GM23338 (cell line): ENCODE measurements around the gene ZNF580. TPM values are rescaled to one million over a fixed set of nuclear protein-coding genes. Genes with fewer than 3 reads are reported as not detected.

Experiments used
- ATAC-seq: fragments of 200-7000 bp; cut with Tn5 transposase; 3 replicates; pipeline ENCODE4 v1.9.1; 2020
- DNase-seq: peaks from one replicate; pipeline ENCODE4 v3.0.0-alpha.2; 2015; ENCODE audit warnings: low spot score
- H2AFZ ChIP-seq: fragments of 200-600 bp; sonication (generic); 2 replicates; pipeline ENCODE4 v1.8.0; 2016; ENCODE audit warnings: antibody characterized with exemption, mild to moderate bottlenecking, moderate library complexity
- H3F3A ChIP-seq: fragments of 200-600 bp; sonication (generic); replicated peaks from 2 replicates; pipeline ENCODE4 v1.8.0; 2017; ENCODE audit warnings: antibody characterized with exemption, mixed run types, low read depth
- H3K27ac ChIP-seq: fragments of 200-600 bp; sonication (generic); 2 replicates; pipeline ENCODE4 v1.6.1; 2016; ENCODE audit warnings: low read depth
- H3K27me3 ChIP-seq: fragments of 200-600 bp; sonication (generic); 2 replicates; pipeline ENCODE4 v1.8.0; 2016; ENCODE audit warnings: mild to moderate bottlenecking, mixed run types, moderate library complexity; ENCODE audit not compliant: insufficient read depth
- H3K36me3 ChIP-seq: fragments of 200-600 bp; sonication (generic); 2 replicates; pipeline ENCODE4 v1.8.0; 2016; ENCODE audit warnings: mild to moderate bottlenecking; ENCODE audit not compliant: insufficient read depth
- H3K4me1 ChIP-seq: fragments of 200-600 bp; sonication (generic); 2 replicates; pipeline ENCODE4 v1.8.0; 2016; ENCODE audit warnings: mild to moderate bottlenecking, moderate library complexity; ENCODE audit not compliant: insufficient read depth
- H3K4me2 ChIP-seq: fragments of 200-600 bp; sonication (generic); 2 replicates; pipeline ENCODE4 v1.7.1; 2017; ENCODE audit warnings: mixed run types
- H3K4me3 ChIP-seq: fragments of 200-600 bp; sonication (generic); 2 replicates; pipeline ENCODE4 v1.6.1; 2016; ENCODE audit warnings: mixed run types
- H3K79me2 ChIP-seq: fragments of 200-600 bp; sonication (generic); replicated peaks from 2 replicates; pipeline ENCODE4 v1.8.0; 2017; ENCODE audit warnings: mild to moderate bottlenecking; ENCODE audit not compliant: insufficient read depth
- H3K9me2 ChIP-seq: fragments of 200-600 bp; sonication (generic); 2 replicates; pipeline ENCODE4 v1.8.0; 2017; ENCODE audit not compliant: insufficient read depth
- H4K20me1 ChIP-seq: fragments of 200-600 bp; sonication (generic); replicated peaks from 2 replicates; pipeline ENCODE4 v1.8.0; 2017; ENCODE audit warnings: mild to moderate bottlenecking; ENCODE audit not compliant: insufficient read depth
- H3K27ac Mint-ChIP-seq: 2 replicates; pipeline ENCODE4 v1.8.0; 2020; ENCODE audit warnings: inconsistent platforms, mild to moderate bottlenecking, moderate library complexity, mixed read lengths
- H3K27me3 Mint-ChIP-seq: 3 replicates; pipeline ENCODE4 v1.8.0; 2022; ENCODE audit warnings: low read depth, mild to moderate bottlenecking, moderate library complexity, mixed read lengths, inconsistent platforms; ENCODE audit not compliant: insufficient read depth, poor library complexity
- H3K36me3 Mint-ChIP-seq: 3 replicates; pipeline ENCODE4 v1.8.0; 2021; ENCODE audit warnings: low read depth, mild to moderate bottlenecking, inconsistent platforms, moderate library complexity, mixed read lengths
- H3K4me1 Mint-ChIP-seq: 3 replicates; pipeline ENCODE4 v1.8.0; 2020; ENCODE audit warnings: mild to moderate bottlenecking, inconsistent platforms, mixed read lengths
- H3K4me3 Mint-ChIP-seq: 3 replicates; pipeline ENCODE4 v1.8.0; 2021; ENCODE audit warnings: moderate library complexity, mild to moderate bottlenecking, inconsistent platforms, mixed read lengths
- H3K9me3 Mint-ChIP-seq: 3 replicates; pipeline ENCODE4 v1.8.0; 2020; ENCODE audit warnings: moderate library complexity, mild to moderate bottlenecking, inconsistent platforms, mixed read lengths
- CREB1 ChIP-seq: fragments of 250-450 bp; sonication (Bioruptor Pico); IDR thresholded peaks from 2 replicates; pipeline ENCODE4 v1.5.0; 2020; ENCODE audit warnings: low read depth, mild to moderate bottlenecking, moderate library complexity
- CTCF ChIP-seq, 2 experiments: fragments of 200-600 bp in 1 of 2; sonication (generic) in 1 of 2; conservative IDR thresholded peaks; 2 replicates each; pipeline versions ENCODE4 v1.5.1 to v1.6.1; 2016 to 2017; ENCODE audit warnings: antibody characterized with exemption in 2 of 2, low read depth in 2 of 2, mild to moderate bottlenecking in 2 of 2, moderate library complexity in 1 of 2
- ETS1 ChIP-seq: IDR thresholded peaks from 2 replicates; pipeline ENCODE4 v1.6.1; 2016; ENCODE audit warnings: antibody characterized with exemption
- EZH2 ChIP-seq: fragments of 200-600 bp; sonication (generic); IDR thresholded peaks from one replicate; pipeline ENCODE4 v1.8.0; 2017; ENCODE audit warnings: antibody characterized with exemption, mild to moderate bottlenecking, low read depth; ENCODE audit not compliant: unreplicated experiment
- JUNB ChIP-seq: IDR thresholded peaks from one replicate; pipeline ENCODE4 v1.6.1; 2016; ENCODE audit warnings: antibody characterized with exemption; ENCODE audit not compliant: unreplicated experiment
- NANOG ChIP-seq: IDR thresholded peaks from 2 replicates; pipeline ENCODE4 v1.6.1; 2016; ENCODE audit warnings: antibody characterized with exemption, borderline replicate concordance
- POLR2AphosphoS5 ChIP-seq: IDR thresholded peaks from 2 replicates; pipeline ENCODE4 v1.6.1; 2016; ENCODE audit warnings: antibody characterized with exemption, low read depth
- REST ChIP-seq: IDR thresholded peaks from one replicate; pipeline ENCODE4 v1.6.1; 2018; ENCODE audit warnings: antibody characterized with exemption; ENCODE audit not compliant: unreplicated experiment
- STAT1 ChIP-seq: IDR thresholded peaks from one replicate; pipeline ENCODE4 v1.6.1; 2016; ENCODE audit warnings: antibody characterized with exemption; ENCODE audit not compliant: unreplicated experiment
- ZNF114 ChIP-seq: fragments of 250-450 bp; sonication (Bioruptor Pico); IDR thresholded peaks from 2 replicates; pipeline ENCODE4 v1.5.0; 2020; ENCODE audit warnings: mild to moderate bottlenecking, moderate library complexity
- ZNF331 ChIP-seq: fragments of 250-450 bp; sonication (Bioruptor Pico); IDR thresholded peaks from 2 replicates; pipeline ENCODE4 v1.5.0; 2020; ENCODE audit warnings: low read depth, mild to moderate bottlenecking, moderate library complexity
- polyA plus RNA-seq: library from polyadenylated mRNA; unstranded; fragments of >200 nt; fragmentation: Nextera tagmentation; extraction: Ambion mirVana; gene quantifications from 2 replicates; pipeline ENCODE4 v1.2.1, GENCODE V29; 2016
- total RNA-seq: library from RNA; depleted of rRNA; stranded (reverse); fragments of >200 nt; shearing (Covaris generic); gene quantifications from 2 replicates; pipeline ENCODE4 v1.2.3, GENCODE V29; 2014

Gene ZNF580
- total and polyA plus RNA-seq, 2 experiments from 2014 or later = 18.7 to 23.6 TPM

- TF ChIP-seq CREB1 (CRISPR knock-in tag) (no peak), POLR2AphosphoS5 (peak; percentile 84)
- ATAC-seq (peak; percentile 95), DNase-seq (peak; percentile 96)
- Histone ChIP-seq H3K4me1 (no peaks in the 10 kb centered on the region; the same call in 1 of the 2 replicates), H3K79me2 (peaks cover 9% of the 10 kb centered on the region), H3K27ac (peak within 1 kb of the TSS; percentile 97), H3K36me3 (no peaks in the 10 kb centered on the region), H3K4me3 (peak within 1 kb of the TSS; percentile 69), H3F3A (peaks cover 12% of the 10 kb centered on the region), H4K20me1 (peaks cover 5% of the 10 kb centered on the region), H3K9me2 (no peaks in the 10 kb centered on the region), H3K4me2 (peak within 1 kb of the TSS; percentile 68), H2AFZ (peak within 1 kb of the TSS; percentile 97; the same call in 1 of the 2 replicates), H3K27me3 (0 out of 2 replicates have a peak, but pooled peaks cover 5% of the 10 kb centered on the region)
- Mint-ChIP-seq H3K27ac (peak within 1 kb of the TSS; percentile 98), H3K4me1 (peaks cover 13% of the 10 kb centered on the region; the same call in 2 of the 3 replicates), H3K9me3 (no peaks in the 10 kb centered on the region; the same call in 2 of the 3 replicates), H3K36me3 (peaks cover 30% of the 10 kb centered on the region), H3K27me3 (peaks cover 20% of the 10 kb centered on the region), H3K4me3 (peak within 1 kb of the TSS; percentile 79)
Observed at GRCh38 chr19:55624109-55625003, 16.4 kb upstream of the ZNF580 start, which contains the start of gene ZNF784. Gene ZNF784 (minus strand): TSS chr19:55624566. CDS start chr19:55624561, 5 bp downstream.

- H3K27ac ChIP-seq = peak overlapping the region; percentile 84; the same call in 1 of the 2 replicates
- TF ChIP-seq ZNF114 (CRISPR knock-in tag) = no peak
- no peak for TF ChIP-seq STAT1
- no peak for TF ChIP-seq NANOG
- TF ChIP-seq POLR2AphosphoS5 = no peak
- no peak for TF ChIP-seq JUNB
- no peak for TF ChIP-seq ETS1
- TF ChIP-seq CREB1 (CRISPR knock-in tag) = no peak
- TF ChIP-seq ZNF331 (CRISPR knock-in tag) = no peak
- TF ChIP-seq CTCF (conservative IDR thresholded peaks at IDR 0.05; ENCODE audit: low read depth in 2 of 2) = no peak
- TF ChIP-seq EZH2 = no peak
- TF ChIP-seq REST = no peak
Observed at GRCh38 chr19:55625004-55625326, 15.8 kb upstream of the ZNF580 start.

More at GRCh38 chr19:55625004-55625326, 15.8 kb upstream of the ZNF580 start:
- Histone ChIP-seq H3K27me3 (0 out of 2 replicates have a peak, but pooled peaks cover 5% of the 10 kb centered on the region), H3K36me3 (no peaks in the 10 kb centered on the region), H3K4me3 (peak overlapping the region; percentile 69), H3K4me2 (peak overlapping the region; percentile 68), H3K4me1 (no peaks in the 10 kb centered on the region; the same call in 1 of the 2 replicates), H2AFZ (peak overlapping the region; percentile 97; the same call in 1 of the 2 replicates), H3K79me2 (peaks cover 9% of the 10 kb centered on the region), H4K20me1 (peaks cover 5% of the 10 kb centered on the region), H3K9me2 (no peaks in the 10 kb centered on the region), H3F3A (peaks cover 12% of the 10 kb centered on the region)
- Mint-ChIP-seq H3K27me3 (peaks cover 16% of the 10 kb centered on the region), H3K36me3 (peaks cover 24% of the 10 kb centered on the region), H3K9me3 (no peaks in the 10 kb centered on the region; the same call in 2 of the 3 replicates), H3K27ac (peak overlapping the region; percentile 84), H3K4me1 (peaks cover 13% of the 10 kb centered on the region; the same call in 2 of the 3 replicates), H3K4me3 (peak overlapping the region; percentile 79)
- DNase-seq = peak; percentile 9
- ATAC-seq = no peak
